Activated CD4-positive, CD25-positive, alpha-beta regulatory T cell (primary cell): ENCODE data around the gene PES1.
"Not testable (repeated sequence)": the region's sequence is repeated elsewhere in the genome, so short reads cannot be mapped to it uniquely, and the experiment has no call there.

Source experiments
- DNase-seq, 4 experiments: peaks; one replicate each; lab custom pipeline; 2025; lab: John Stamatoyannopoulos, UW

The PES1 gene

GRCh38 chr22:30591588-30592359 lies at the start of gene PES1:
Gene PES1 (minus strand): TSS chr22:30591910. CDS start chr22:30591833, 77 bp downstream.
- peak; percentile 77 to 89 (median 86) for DNase-seq

GRCh38 chr22:30640839-30641430 lies 49.2 kb upstream of the PES1 start:
- DNase-seq = no peak

- DNase-seq = no peak
These were observed 48.7 kb upstream of the PES1 start for GRCh38 chr22:30640361-30640760.

- no peak for DNase-seq
These were observed 46.0 kb upstream of the PES1 start for GRCh38 chr22:30637701-30638114.

- DNase-seq = no peak
These were observed 44.7 kb upstream of the PES1 start for GRCh38 chr22:30636226-30637077.

DNA sequence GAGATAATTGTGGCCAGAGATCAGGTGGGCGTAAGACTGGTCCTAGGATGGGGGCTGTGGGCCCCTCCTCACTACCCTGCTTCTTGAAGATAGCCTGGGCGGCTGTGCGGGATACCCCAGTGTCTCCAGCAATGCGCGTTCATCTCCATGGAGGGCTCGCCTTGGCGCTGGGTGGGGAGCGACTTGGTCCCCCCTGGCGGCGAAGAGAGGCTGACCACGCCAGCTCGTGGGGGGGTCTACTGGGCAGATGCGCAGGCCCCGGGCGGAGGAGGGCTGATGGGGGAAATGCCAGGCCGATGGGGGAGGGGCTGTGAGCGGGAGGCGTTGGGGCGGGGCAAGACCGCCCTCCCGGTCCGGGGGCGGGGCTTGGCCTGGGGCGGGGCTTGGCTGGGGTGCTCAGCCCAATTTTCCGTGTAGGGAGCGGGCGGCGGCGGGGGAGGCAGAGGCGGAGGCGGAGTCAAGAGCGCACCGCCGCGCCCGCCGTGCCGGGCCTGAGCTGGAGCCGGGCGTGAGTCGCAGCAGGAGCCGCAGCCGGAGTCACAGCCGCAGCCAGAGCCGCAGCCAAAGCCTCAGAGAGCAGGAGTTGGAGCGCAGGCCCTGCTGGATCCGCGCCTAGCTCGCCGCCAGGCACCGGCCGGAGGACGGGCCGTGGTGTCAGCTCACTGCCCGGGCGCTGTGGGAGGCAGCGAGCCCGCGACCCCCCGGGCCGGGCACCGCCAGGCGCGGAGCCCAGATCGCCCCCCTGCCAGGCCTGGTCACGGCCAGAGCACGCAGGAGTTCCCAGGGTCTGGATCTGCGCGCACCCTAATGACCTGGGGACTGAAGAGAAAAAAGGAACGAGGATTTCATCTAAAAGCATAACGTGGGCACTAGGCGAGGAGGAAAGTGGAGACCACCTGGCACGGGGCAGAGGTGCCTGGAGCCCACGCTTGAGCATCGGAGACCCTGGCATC lies 43.8 kb upstream of the PES1 start, which contains the start of gene SLC35E4:
TSS of gene SLC35E4 (plus strand) at position 509 of the 953 bp plus-strand sequence. CDS start 670 bp downstream, outside the sequence.
- peak; percentile 92 to 96 (median 95) for DNase-seq

GRCh38 chr22:30634471-30635233 lies 42.9 kb upstream of the PES1 start:
- peak; percentile 77 to 90 (median 82) for DNase-seq

DNA sequence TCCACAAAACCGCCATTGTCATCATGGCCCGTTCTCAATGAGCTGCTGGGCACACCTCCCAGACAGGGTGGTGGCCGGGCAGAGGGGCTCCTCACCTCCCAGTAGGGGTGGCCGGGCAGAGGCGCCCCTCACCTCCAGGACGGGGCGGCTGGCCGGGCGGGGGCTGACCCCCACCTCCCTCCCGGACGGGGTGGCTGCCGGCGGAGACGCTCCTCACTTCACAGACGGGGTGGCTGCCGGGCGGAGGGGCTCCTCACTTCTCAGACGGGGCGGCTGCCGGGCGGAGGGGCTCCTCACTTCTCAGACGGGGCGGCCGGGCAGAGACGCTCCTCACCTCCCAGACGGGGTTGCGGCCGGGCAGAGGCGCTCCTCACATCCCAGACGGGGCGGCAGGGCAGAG lies 39.8 kb upstream of the PES1 start:
- DNase-seq = not testable (repeated sequence)

GRCh38 chr22:30628491-30628890 lies 36.8 kb upstream of the PES1 start:
- no peak for DNase-seq

GRCh38 chr22:30627471-30627870 lies 35.8 kb upstream of the PES1 start:
- no peak for DNase-seq

GRCh38 chr22:30626413-30626812 lies 34.7 kb upstream of the PES1 start:
- DNase-seq = no peak

DNA sequence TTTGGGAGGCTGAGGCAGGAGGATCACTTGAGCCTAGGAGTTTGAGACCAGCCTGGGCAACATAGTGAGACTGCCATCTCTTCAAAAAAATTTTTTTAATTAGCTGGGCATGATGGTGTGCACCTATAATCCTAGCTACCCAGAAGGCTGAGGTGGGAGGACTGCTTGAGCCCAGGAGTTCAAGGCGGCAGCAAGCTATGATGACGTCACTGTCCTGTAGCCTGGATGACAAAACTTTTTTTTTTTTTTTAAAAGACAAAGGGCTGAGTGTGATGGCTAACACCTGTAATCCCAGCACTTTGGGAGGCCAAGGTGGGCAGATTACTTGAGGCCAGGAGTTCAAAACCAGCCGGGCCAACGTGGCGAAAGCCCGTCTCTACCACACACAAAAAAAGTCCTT lies 28.2 kb upstream of the PES1 start:
- not testable (repeated sequence) for DNase-seq

DNA sequence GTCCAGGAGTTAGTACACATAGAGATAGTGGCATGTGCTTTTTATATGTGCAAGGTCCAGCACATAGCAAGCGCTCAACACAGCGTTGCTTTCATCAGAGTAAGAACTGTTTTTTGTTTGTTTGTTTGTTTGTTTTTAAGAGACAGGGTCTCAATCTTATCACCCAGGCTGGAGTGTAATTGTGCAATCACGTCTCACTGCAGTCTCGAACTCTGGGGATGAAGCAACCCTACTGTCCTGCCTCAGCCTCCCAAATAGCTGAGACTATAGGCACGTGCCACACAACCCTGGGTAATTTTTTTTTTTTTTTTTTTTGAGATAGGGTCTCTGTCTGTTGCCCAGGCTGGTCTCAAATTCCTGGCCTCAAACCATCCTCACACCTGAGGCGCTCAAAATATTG lies 26.1 kb upstream of the PES1 start:
- DNase-seq = no peak

- no peak for DNase-seq
These were observed 23.8 kb upstream of the PES1 start for GRCh38 chr22:30615543-30615954.

DNA sequence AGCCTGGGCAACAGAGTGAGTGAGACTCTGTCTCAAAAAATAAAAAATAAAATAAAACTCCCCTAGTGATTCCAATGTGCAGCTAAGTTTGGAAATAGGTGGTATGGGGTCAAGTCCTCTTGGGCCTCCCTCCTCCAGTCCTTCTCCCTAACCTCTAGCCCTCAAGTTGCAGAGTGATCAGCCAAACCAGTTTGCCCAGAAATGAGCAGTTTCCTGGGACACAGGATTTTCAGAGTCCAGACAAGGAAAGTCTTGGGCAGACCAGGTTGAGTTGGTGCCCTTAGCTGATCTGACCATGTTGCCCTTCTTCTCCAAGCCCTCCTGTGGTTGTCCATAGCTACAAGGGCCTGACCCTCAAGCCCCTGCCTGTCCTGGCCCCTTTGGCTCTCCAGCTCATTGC lies 23.2 kb upstream of the PES1 start:
- DNase-seq = no peak

GRCh38 chr22:30614268-30614667 lies 22.6 kb upstream of the PES1 start:
- DNase-seq = no peak

GRCh38 chr22:30612789-30613188 lies 21.1 kb upstream of the PES1 start:
- no peak for DNase-seq

DNA sequence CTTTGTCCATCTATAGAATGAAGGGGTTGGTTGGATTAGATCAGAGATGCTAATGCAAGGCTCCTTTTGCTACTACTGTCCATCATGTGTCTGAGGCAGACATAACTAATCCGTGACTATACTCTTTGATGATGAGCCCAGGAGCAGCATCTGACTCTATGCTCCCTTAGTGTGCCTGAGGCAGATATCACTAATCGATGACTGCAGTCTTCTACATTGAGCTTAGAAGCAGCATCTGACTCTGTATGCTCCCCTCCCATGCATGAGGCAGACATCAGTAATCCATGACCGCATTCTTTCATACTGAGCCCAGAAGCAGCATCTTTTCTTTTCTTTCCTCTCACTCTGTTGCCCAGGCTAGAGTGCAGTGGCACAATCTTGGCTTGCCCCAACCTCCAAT lies 19.5 kb upstream of the PES1 start:
- DNase-seq = no peak

GRCh38 chr22:30610299-30610698 lies 18.6 kb upstream of the PES1 start:
- DNase-seq = no peak
